HG02870 (cell line): ENCODE data around the gene TRAK1.

Experiments
- ATAC-seq: cut with Tn5 transposase; IDR thresholded peaks from one replicate; pipeline ENCODE4 v1.9.1; 2021; ENCODE audit warnings: mild to moderate bottlenecking, moderate library complexity; ENCODE audit not compliant: unreplicated experiment

TRAK1 gene

DNA sequence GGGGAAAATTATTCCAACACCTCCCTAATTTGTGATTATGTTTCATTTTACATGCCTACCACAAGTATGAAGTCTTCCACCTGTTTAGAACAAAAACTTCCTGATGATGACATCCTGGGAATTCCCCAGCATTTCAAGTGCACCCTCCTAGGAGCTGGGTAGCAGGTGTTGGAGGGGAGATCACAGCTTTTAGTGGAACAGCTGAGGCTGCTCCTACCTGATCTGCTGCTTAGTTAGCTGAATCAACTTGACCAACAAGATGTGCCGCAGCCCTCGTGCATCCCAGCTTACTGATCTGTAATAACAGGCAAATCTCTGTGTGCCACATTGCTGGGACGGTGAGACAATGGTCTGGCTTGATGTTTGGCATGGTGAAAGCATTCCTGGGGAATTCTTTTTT lies 29.7 kb downstream of the TRAK1 start:
- no peak for ATAC-seq

DNA sequence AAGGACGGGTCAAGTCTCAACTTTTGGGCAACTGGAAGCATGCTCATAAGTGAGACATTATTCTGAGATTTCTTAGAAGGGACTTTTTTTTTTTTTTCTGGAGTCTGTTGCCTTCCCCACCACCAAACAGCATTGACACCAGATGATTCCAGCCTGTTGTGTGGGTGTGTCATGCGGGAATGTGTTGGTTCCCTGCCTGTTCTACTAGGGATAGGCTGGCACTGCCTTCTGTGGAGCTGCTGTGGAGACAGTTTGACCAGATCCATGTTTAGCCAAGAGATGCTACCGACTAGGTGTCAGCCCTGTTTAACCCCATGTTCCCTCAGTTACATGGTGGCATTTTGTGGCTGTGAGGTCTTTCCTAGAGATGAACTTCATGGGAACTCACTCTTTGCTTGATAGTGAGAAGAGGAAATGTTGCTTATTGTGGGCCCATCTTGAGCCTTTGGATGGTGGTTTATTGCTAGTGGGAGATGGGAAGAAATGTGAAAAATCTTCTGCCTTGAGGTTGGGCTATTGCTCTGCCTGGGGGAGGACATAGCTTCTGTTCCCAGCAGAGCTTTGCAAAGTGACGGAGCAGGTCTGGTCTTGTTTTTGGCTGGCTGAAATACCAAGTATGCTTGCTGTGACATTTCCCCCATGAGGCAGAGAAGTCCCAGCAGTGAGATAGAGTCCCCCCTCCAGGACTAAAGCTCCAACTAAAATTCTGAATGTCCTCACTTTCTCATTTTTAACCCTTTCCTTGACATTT lies 31.3 kb downstream of the TRAK1 start:
- ATAC-seq: peak; percentile 46

DNA sequence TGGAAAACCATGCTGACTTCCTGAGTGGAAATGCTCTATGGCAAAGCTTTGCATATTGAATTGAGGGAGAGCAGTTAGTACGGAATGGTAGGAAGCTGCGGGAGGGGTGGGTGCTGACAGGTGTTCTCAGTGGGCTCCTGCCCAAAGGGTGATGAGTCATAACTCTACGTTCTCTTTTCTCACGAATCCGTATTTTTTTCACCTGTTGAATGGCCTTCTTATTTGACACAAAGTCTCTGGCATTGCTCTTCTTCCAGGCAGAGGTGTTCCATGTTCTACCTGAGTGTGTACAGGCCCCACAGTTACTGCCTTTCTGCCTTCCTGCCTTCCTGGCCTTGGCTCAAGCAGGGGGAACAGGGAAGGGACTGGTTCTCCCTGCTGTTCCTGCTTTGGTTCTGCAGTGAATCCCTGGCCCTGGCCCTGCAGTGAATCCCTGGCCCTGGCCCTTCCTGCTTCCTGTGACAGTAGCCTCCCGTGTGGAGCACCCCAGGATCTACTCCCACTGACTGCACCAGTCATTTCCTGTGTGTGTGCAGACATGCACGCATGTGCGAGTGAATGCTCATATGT lies 31.9 kb downstream of the TRAK1 start:
- peak; percentile 51 for ATAC-seq

DNA sequence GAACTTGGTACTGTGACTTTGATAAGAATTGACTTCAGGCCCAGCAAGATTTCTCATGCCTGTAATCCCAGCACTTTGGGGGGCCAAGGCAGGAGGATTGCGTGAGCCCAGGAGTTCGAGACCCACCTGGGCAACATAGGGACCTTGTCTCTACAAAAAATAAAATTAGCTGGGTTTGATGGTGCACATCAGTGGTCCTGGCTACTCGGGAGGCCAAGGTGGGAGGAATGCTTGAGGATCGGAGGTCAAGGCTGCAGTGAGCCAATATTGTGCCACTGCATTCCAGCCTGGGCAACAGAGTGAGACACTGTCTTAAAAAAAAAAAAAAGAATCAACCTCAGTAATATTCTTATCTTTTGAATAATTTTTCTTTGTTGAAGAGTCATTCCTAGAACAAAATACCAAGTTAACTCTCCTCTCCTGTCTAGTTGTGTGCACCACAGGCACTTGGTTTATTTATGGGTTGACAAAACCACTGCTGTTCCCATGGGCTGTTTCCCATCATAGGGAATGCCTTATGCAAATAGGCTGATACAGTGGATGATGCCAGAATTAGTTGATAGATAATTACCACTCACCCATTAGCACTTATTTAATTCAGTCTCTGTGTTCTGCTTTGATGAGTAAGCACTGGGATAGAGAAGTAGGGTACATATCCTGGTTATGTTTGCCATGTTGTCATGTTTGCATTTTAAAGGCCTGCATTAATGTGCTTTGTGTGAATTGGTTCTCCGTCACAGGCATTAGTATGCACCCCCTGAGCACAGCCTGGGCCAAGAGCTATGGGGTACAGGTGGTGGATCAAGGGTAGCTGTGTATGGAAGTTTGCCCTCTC lies 32.9 kb downstream of the TRAK1 start:
- ATAC-seq: no peak

DNA sequence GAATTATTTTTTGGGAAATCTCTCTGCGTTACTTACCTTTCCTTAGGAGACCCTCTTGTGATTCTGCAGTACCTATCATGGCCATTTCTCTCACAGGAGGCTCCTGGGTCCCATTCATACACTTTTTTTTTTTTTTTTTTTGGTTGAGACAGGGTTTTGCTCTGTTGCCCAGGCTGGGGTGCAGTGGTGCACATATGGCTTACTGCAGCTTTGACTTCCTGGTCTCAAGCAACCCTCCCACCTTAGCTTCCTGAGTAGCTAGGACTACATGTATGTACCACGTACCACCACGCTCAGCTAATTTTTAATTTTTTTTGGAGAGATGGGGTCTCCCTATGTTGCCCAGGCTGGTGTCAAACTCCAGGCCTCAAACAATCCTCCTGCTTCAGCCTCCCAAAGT lies 36.1 kb downstream of the TRAK1 start:
- ATAC-seq: no peak

DNA sequence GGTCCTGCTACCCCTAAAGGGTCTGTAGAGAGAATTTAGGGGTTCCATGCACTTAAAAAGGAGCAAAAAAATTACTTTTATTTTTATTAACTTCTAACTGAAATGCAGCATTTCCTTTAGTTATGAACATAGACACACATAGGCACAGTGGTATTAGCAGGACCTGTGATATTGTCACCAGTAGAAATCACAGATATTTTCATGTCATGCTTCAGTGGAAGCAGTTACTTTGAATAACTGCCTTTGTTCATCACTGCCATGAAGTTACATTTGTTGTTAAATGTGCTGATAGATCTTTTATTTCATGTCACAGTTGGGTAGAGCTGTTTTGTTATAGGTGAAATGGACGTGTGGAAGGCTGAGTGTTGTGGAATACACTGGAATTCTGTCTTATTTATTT lies 37.4 kb downstream of the TRAK1 start:
- no peak for ATAC-seq

DNA sequence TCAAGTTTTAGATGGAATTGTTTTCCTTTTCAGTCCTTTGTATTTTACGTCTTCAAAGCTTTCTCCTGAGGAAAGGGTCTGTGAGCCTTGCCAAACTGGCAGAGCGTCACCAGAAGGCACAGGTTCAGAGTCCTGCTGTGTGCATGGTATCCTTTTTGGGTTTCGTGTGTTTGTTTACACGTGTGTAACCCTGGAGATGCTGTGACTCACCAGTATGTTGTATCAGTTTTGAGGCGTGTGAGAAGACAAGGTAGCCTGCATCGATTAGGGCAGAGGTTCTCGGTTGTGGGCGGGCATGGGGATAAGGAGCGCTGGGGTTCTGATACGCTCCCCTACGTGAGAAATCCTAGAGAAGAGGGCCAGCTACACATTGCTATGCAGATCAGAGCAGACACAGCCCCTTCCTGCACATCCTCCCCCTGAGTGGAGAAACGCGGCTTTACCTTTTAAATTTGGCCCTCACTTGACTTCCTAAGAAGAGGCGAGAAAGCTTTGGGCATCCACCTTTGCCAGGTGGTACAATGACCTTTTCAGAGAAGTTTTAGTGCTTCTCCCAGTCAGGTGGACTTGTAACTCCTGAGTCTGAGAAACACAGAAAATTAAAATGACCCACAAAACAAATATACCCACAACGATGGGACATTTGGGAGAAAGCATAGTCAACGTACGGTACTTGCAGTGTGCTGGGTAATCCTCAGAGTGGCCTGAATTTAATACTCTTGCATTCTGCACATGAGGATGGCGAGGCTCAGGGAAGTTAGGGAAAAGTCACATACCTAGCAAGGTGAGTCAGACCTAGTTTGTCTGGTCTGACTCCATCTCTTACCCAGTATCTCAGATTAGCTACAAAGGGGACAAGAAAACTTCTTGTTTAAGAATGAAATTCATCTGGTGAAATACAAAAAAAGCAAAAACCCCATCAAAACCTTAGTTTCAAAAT lies 38.1 kb downstream of the TRAK1 start:
- ATAC-seq: no peak

DNA sequence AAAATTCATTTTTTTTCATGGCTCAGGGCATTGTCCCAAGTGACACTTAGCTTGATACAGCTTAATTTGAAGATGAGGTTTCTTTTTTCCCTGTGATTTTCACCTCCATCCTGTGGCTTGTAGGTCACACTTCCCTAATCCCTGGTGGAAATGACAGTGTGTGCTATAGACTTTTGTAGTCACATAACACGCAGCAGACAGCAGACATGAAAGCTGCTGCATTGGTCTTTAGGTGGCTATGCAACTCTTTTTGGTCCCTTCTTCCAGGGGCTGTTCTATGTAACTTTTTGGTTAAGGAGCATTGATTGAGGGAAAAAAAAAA lies 38.8 kb downstream of the TRAK1 start:
- ATAC-seq: no peak

DNA sequence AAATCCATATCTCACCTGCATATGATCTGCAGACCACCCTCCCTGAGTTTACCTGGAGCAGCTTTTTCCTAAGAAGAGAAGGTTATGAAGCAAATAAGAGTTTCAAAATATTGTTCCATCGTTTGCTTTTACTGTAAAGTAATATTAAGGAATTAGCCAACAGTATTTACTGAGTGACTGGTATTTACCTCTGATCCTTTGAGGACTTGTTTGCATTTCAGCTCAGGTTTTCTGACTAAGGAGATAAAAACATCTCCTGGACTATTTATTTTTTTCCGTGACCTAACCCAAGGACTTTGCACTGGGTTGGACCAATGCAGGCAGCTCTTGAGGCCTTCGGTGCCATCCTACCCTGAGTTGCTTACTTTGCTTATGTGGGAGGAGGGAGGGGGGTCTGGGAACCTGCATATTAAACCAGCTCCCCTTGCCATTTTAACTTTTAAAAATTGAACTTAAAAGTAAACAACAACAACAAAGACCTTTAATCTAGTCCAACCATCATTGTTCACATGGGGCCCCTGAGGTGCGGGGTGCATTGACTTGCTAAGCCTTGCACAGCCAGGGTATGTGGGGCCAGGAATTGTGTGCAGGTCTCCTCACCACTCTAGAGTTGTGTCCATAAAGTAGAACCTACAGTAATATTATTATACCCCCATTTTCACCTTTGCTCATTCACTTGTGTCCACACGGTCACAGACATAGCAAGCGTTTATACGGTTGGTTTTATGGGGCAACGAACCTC lies 39.3 kb downstream of the TRAK1 start:
- ATAC-seq: no peak

DNA sequence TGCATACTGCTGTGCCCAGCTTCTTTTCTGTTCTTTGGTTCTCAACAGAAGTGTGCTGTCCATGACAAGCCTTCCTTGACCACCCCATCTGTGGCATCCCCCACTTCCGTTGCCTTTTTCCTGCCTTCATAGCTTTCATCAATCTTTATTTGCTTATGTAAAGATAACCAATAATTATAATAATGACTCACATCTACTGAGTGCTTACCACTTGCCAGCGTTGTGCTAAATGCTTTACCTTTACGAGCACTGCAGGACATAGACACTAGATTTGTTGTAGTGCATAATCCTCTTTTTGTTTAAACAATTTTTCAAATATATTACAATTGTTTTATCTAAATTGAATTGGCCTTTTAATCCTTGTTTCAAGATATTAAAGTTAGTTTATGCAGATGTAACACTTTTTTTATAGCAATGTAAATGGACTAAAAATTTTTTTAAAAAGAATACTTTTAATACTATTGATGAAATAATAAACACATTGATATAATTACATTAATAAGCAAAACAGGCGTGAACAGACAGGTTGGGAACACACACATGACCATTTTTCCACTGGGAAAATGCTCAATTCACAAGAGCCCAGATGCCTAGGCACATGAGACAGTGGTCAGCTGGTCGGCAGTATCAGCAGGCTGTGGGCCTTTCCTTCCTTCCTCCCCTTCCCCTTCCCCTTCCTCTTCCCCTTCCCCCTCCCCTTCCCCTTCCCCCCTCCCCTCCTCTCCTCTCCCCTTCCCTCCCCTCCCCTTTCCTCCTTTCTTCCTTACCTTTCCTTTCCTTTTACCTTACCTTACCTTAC lies 42.5 kb downstream of the TRAK1 start:
- ATAC-seq: no peak

DNA sequence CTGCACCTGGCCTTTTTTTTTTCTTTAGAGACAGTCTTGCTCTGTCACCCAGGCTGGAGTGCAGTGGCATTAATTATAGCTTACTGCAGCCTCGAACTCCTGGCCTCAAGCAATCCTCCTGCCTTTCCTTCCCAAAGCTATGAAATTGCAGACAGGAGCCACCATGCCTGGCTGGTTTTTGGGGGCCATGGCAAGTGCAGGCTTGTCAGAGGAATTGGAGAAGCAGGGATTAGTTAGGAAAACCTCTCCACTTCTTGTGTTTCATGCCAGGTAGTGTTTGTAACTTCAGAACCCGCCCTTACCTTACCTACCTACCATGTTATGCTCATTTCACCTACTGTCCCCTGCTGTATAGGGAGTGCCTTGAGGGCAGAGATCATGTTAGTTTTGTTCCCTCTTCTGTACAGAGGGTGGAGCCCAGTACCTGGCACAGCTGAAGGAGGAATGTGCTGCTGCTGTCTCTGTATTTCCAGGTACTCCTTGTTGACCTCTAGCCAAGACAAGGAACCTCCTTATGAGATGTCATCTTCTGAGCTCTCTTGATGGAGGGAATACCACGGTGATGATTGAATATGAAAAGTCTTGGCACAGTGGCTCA lies 43.8 kb downstream of the TRAK1 start:
- no peak for ATAC-seq

DNA sequence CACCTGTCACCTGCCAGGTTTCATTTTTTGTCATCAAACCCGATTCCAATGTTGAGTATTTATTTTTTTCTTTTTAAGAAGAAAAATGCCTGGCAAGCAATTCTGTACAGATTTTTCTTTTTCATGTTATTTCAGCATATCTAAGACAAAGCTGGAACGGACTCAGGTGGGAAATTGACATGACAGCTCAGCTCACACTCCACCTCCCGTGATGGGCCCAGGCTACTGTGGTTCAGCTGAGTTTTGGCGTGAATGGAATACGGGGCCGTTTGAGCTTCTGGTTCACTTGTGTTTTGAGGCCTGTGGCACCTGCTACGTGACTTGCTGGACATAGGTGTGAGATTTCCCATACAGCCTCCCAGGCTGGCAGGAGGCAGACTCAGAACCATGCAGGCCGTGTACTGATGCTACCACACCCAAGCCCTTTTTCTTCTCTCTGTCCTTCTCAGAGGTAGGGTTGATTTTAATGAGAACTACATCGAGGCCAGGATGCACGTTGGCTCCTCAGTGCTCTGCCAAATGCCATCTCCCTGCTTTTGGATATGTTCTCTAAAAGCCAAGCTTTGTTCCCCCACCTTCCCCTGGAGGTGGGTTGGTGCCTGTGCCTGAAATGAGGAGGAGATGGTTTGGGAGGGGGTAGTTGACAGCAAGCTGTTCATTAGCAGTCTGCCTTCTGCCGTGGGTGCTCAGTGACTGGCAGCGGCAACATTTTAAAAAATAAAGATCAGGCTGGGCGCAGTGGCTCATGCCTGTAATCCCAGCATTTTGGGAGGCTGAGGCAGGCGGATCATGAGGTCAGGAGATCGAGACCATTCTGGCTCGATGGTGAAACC lies 48.7 kb downstream of the TRAK1 start:
- no peak for ATAC-seq

DNA sequence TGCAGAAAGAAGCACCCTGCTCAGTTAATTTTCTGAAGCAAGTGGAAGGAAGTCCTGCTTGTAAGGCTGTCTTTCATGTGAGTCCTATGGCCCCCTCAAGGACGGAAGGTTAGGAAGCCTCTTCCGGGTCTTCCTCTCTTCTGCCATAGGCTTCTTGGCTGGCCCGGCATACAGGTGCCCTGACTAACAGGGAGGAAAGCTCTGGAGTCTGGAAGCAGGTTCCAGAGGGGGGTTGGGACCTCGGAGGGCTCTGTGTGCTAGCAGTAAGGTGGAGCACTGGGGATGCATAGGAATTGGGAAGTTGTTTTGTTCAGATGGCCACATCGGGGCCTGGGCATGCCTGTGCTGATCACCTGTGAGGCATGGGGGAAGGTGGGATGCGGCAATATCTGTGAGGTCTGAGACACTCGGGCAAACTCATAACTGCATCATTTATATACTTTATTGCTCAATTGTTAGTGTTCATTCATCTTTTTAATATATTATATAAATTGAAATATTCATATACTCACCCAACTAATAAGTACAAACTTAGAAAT lies 49.6 kb downstream of the TRAK1 start:
- no peak for ATAC-seq

DNA sequence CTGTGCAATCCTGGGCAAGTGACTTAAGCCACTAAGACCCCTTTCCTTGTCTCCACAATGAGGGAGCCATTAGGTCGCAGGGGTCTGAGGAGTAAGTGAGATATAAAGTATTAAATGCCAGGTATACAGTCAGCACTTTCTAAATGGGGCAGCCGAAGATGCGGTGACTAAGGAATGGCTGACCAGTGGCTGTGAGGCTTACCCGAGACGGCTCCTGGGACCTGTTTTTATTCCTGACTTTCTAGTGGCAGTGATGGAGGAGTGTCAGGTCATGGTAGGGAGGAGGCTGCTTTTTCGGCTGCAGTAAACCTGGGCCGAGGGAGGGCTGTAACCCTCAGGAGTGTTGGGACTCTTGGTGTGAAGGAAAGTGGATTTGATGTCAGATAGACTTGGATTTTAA lies 52.3 kb downstream of the TRAK1 start:
- no peak for ATAC-seq

DNA sequence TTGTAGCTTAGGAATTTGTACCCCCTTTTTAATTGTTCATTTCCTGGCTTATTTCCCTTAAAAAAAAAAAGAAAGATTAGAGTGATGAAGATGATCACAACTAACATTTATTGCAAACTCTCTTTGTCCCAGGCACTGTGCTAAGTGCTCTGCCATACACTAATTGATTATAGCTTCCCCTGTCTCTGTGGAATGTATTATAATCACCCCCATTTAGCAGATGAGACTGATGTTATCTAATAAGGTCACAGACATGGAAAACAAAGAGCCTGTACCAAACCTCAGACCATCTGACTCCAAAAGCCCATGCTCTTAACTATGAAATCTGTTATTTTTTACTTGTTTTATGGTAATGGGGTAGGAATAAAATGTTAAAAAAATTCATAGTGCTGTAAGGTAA lies 53.1 kb downstream of the TRAK1 start:
- no peak for ATAC-seq

DNA sequence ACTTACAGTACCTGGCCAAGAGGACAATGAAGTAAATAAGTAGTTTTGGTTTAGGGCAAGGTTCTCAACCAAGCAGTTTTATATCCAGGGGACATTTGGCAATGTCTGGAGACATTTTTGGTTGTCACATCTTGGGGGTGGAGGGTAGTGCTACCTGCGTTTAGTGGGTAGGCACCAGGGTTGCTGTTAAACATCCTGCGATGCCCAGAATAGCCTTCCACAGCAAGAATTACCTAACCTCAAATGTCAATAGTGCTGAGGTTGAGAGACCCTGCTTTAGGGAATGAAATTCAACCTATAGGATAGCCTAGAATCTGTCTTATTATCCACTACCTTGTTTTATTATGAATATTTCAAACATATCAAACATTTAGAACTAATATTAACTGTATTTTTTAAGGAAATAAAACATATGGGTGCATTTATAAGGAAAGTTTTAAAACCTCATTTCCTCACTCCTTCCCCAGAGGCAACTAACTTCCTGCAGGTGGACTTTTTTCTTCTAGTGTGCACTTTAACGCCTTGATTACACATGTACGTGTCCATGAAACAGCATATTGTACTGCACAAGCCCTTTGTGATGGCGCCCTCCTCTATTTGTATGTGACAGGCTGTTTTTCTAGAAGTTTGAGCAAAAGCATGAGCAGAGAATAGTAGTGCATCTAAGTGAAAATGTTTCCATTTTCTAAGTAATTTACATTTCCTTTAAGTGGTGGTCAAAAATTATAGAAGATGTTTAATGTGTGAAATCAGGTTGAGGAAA lies 57.1 kb downstream of the TRAK1 start:
- ATAC-seq: no peak

DNA sequence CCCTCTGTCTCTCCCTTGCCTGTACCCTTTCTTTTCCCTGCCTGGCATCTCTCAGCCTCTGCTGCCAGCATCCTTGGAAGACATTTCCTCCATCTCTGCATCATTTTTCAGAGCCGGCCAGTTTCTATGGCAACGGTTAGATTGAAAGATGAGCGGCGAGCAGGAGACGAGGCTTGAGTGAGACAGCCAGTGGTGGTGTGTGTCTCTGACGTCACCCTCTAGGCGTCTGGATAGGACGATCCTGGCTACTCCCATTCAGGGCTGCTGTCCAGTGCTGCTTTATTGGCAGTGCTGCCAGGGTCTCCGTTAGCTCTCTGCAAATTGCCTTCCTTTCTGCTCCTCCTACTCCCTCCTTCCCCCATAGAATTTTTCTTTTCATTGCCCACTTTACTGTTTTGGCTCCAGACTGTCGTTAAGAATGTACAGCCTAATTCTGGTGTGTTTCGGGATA lies 57.9 kb downstream of the TRAK1 start:
- ATAC-seq: no peak
